SK-N-SH treated with all-trans-retinoic acid at 6 μM for 48 hours (cell line): ENCODE data around the gene CEP170.
"Not testable (repeated sequence)": the region's sequence is repeated elsewhere in the genome, so short reads cannot be mapped to it uniquely, and the experiment has no call there.

ENCODE experiments used
- ATAC-seq: fragments of 200-7000 bp; cut with Tn5 transposase; 3 replicates; pipeline ENCODE4 v1.9.1; 2020; ENCODE audit warnings: mild to moderate bottlenecking, moderate library complexity
- ARNTL ChIP-seq: fragments of 450-650 bp; formaldehyde crosslinking; IDR thresholded peaks from 2 replicates; pipeline ENCODE4 v1.5.0; 2020; ENCODE audit warnings: low read depth, mild to moderate bottlenecking, moderate library complexity, borderline replicate concordance
- BACH2 ChIP-seq: fragments of 250-450 bp; sonication (Bioruptor Pico); IDR thresholded peaks from 2 replicates; pipeline ENCODE4 v1.9.0; 2021; ENCODE audit warnings: mild to moderate bottlenecking, borderline replicate concordance
- CSDC2 ChIP-seq: fragments of 250-450 bp; sonication (Bioruptor Pico); IDR thresholded peaks from 2 replicates; pipeline ENCODE4 v1.5.0; 2020; ENCODE audit warnings: mild to moderate bottlenecking, moderate library complexity
- ESRRG ChIP-seq: fragments of 250-450 bp; sonication (Bioruptor Pico); IDR thresholded peaks from 2 replicates; pipeline ENCODE4 v1.6.1; 2021; ENCODE audit warnings: mild to moderate bottlenecking
- GLIS3 ChIP-seq: fragments of 250-450 bp; sonication (Bioruptor Pico); IDR thresholded peaks from 2 replicates; pipeline ENCODE4 v1.5.0; 2020; ENCODE audit warnings: mild to moderate bottlenecking, moderate library complexity
- ISL1 ChIP-seq: fragments of 250-450 bp; sonication (Bioruptor Pico); IDR thresholded peaks from 2 replicates; pipeline ENCODE4 v2.1.2; 2022; ENCODE audit warnings: mild to moderate bottlenecking, moderate library complexity
- OSR1 ChIP-seq: fragments of 250-450 bp; sonication (Bioruptor Pico); IDR thresholded peaks from 2 replicates; pipeline ENCODE4 v1.8.0; 2022; ENCODE audit warnings: moderate library complexity, mild to moderate bottlenecking, inconsistent platforms
- POU6F1 ChIP-seq: fragments of 250-450 bp; sonication (Bioruptor Pico); IDR thresholded peaks from 2 replicates; pipeline ENCODE4 v1.8.0; 2021; ENCODE audit warnings: low read depth, mild to moderate bottlenecking, moderate library complexity, borderline replicate concordance
- PPARA ChIP-seq: fragments of 250-450 bp; sonication (Bioruptor Pico); IDR thresholded peaks from 2 replicates; pipeline ENCODE4 v1.5.0; 2020; ENCODE audit warnings: mild to moderate bottlenecking, borderline replicate concordance
- RARB ChIP-seq: fragments of 250-450 bp; sonication (Bioruptor Pico); IDR thresholded peaks from 2 replicates; pipeline ENCODE4 v1.8.0; 2021; ENCODE audit warnings: mild to moderate bottlenecking, moderate library complexity
- SNAI2 ChIP-seq: fragments of 250-450 bp; sonication (Bioruptor Pico); IDR thresholded peaks from 2 replicates; pipeline ENCODE4 v1.5.0; 2020; ENCODE audit warnings: mild to moderate bottlenecking, moderate library complexity
- TCF4 ChIP-seq: fragments of 250-450 bp; sonication (Bioruptor Pico); IDR thresholded peaks from 2 replicates; pipeline ENCODE4 v1.8.0; 2021; ENCODE audit warnings: mild to moderate bottlenecking, moderate library complexity, borderline replicate concordance
- TOX ChIP-seq: fragments of 250-450 bp; sonication (Bioruptor Pico); IDR thresholded peaks from 2 replicates; pipeline ENCODE4 v1.8.0; 2021; ENCODE audit warnings: mild to moderate bottlenecking, moderate library complexity, borderline replicate concordance
- ZC3H10 ChIP-seq: fragments of 250-450 bp; sonication (Bioruptor Pico); IDR thresholded peaks from 2 replicates; pipeline ENCODE4 v1.5.1; 2021; ENCODE audit warnings: mild to moderate bottlenecking, moderate library complexity
- ZFP3 ChIP-seq: fragments of 250-450 bp; sonication (Bioruptor Pico); IDR thresholded peaks from 2 replicates; pipeline ENCODE4 v1.5.0; 2020; ENCODE audit warnings: mild to moderate bottlenecking, moderate library complexity
- ZFP30 ChIP-seq: fragments of 450-650 bp; formaldehyde crosslinking; IDR thresholded peaks from 2 replicates; pipeline ENCODE4 v1.5.0; 2022; ENCODE audit warnings: mild to moderate bottlenecking, moderate library complexity
- ZNF565 ChIP-seq: fragments of 450-650 bp; formaldehyde crosslinking; conservative IDR thresholded peaks from 2 replicates; pipeline ENCODE4 v1.5.0; 2020; ENCODE audit warnings: low read depth, mild to moderate bottlenecking, moderate library complexity
- ZNF70 ChIP-seq: fragments of 450-650 bp; formaldehyde crosslinking; IDR thresholded peaks from 2 replicates; pipeline ENCODE4 v1.5.0; 2020; ENCODE audit warnings: mild to moderate bottlenecking, moderate library complexity
- ZNF8 ChIP-seq: fragments of 450-650 bp; formaldehyde crosslinking; IDR thresholded peaks from 2 replicates; pipeline ENCODE4 v1.5.0; 2020; ENCODE audit warnings: mild to moderate bottlenecking, moderate library complexity
- TF ChIP-seq, protein P1 (sequence below): fragments of 250-450 bp; sonication (Bioruptor Pico); IDR thresholded peaks from 2 replicates; pipeline ENCODE4 v1.5.1; 2020; ENCODE audit warnings: low read depth, mild to moderate bottlenecking, moderate library complexity
- TF ChIP-seq, protein P2 (sequence below): fragments of 250-450 bp; sonication (Bioruptor Pico); IDR thresholded peaks from 2 replicates; pipeline ENCODE4 v1.8.0; 2020; ENCODE audit warnings: mild to moderate bottlenecking, moderate library complexity, borderline replicate concordance
- TF ChIP-seq, protein P3 (sequence below): fragments of 250-450 bp; sonication (Bioruptor Pico); IDR thresholded peaks from 2 replicates; pipeline ENCODE4 v1.5.1; 2021; ENCODE audit warnings: mild to moderate bottlenecking, moderate library complexity

CEP170 gene

GRCh38 chr1:243217349-243217748 is 37.7 kb downstream of the CEP170 start:
- TF ChIP-seq, protein P1, sequence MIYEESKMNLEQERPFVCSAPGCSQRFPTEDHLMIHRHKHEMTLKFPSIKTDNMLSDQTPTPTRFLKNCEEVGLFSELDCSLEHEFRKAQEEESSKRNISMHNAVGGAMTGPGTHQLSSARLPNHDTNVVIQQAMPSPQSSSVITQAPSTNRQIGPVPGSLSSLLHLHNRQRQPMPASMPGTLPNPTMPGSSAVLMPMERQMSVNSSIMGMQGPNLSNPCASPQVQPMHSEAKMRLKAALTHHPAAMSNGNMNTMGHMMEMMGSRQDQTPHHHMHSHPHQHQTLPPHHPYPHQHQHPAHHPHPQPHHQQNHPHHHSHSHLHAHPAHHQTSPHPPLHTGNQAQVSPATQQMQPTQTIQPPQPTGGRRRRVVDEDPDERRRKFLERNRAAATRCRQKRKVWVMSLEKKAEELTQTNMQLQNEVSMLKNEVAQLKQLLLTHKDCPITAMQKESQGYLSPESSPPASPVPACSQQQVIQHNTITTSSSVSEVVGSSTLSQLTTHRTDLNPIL (CRISPR knock-in tag) = no peak
- no peak for TF ChIP-seq OSR1 (CRISPR knock-in tag)
- no peak for TF ChIP-seq ZC3H10 (CRISPR knock-in tag)
- no peak for TF ChIP-seq ZNF565 (CRISPR knock-in tag)
- no peak for TF ChIP-seq TCF4 (CRISPR knock-in tag)
- TF ChIP-seq ZFP3 (CRISPR knock-in tag) = no peak
- TF ChIP-seq GLIS3 (CRISPR knock-in tag) = no peak
- TF ChIP-seq ISL1 (CRISPR knock-in tag) = no peak
- TF ChIP-seq, protein P2, sequence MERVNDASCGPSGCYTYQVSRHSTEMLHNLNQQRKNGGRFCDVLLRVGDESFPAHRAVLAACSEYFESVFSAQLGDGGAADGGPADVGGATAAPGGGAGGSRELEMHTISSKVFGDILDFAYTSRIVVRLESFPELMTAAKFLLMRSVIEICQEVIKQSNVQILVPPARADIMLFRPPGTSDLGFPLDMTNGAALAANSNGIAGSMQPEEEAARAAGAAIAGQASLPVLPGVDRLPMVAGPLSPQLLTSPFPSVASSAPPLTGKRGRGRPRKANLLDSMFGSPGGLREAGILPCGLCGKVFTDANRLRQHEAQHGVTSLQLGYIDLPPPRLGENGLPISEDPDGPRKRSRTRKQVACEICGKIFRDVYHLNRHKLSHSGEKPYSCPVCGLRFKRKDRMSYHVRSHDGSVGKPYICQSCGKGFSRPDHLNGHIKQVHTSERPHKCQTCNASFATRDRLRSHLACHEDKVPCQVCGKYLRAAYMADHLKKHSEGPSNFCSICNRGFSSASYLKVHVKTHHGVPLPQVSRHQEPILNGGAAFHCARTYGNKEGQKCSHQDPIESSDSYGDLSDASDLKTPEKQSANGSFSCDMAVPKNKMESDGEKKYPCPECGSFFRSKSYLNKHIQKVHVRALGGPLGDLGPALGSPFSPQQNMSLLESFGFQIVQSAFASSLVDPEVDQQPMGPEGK = no peak
- TF ChIP-seq TOX (CRISPR knock-in tag) = no peak
- TF ChIP-seq ESRRG (CRISPR knock-in tag) = no peak
- no peak for TF ChIP-seq SNAI2 (CRISPR knock-in tag)
- TF ChIP-seq ZNF8 (CRISPR knock-in tag) = no peak
- TF ChIP-seq ARNTL (CRISPR knock-in tag) = no peak
- TF ChIP-seq BACH2 = no peak
- TF ChIP-seq, protein P3, sequence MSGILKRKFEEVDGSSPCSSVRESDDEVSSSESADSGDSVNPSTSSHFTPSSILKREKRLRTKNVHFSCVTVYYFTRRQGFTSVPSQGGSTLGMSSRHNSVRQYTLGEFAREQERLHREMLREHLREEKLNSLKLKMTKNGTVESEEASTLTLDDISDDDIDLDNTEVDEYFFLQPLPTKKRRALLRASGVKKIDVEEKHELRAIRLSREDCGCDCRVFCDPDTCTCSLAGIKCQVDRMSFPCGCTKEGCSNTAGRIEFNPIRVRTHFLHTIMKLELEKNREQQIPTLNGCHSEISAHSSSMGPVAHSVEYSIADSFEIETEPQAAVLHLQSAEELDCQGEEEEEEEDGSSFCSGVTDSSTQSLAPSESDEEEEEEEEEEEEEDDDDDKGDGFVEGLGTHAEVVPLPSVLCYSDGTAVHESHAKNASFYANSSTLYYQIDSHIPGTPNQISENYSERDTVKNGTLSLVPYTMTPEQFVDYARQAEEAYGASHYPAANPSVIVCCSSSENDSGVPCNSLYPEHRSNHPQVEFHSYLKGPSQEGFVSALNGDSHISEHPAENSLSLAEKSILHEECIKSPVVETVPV (CRISPR knock-in tag) = no peak
- no peak for ATAC-seq

- ATAC-seq = no peak
- TF ChIP-seq SNAI2 (CRISPR knock-in tag) (no peak), ZNF70 (CRISPR knock-in tag) (no peak), TOX (CRISPR knock-in tag) (no peak), POU6F1 (CRISPR knock-in tag) (no peak), ARNTL (CRISPR knock-in tag) (no peak), RARB (no peak), ZNF8 (CRISPR knock-in tag) (no peak), ESRRG (CRISPR knock-in tag) (no peak), TCF4 (CRISPR knock-in tag) (no peak), ZFP30 (no peak), ZFP3 (CRISPR knock-in tag) (no peak), CSDC2 (CRISPR knock-in tag) (no peak), ISL1 (CRISPR knock-in tag) (no peak), ZNF565 (CRISPR knock-in tag) (no peak), PPARA (CRISPR knock-in tag) (no peak), OSR1 (CRISPR knock-in tag) (no peak), BACH2 (no peak)
- TF ChIP-seq, protein P1 (CRISPR knock-in tag) = no peak
- TF ChIP-seq, protein P3 (CRISPR knock-in tag) = no peak
- TF ChIP-seq, protein P2 = no peak
- TF ChIP-seq, all 23 proteins: peak for 0
Observed at GRCh38 chr1:243216741-243217140, 38.3 kb downstream of the CEP170 start.

GRCh38 chr1:243215276-243215875 is 39.7 kb downstream of the CEP170 start:
- not testable (repeated sequence) for ATAC-seq
